ENCODE results near the gene KLHL3.

DNA sequence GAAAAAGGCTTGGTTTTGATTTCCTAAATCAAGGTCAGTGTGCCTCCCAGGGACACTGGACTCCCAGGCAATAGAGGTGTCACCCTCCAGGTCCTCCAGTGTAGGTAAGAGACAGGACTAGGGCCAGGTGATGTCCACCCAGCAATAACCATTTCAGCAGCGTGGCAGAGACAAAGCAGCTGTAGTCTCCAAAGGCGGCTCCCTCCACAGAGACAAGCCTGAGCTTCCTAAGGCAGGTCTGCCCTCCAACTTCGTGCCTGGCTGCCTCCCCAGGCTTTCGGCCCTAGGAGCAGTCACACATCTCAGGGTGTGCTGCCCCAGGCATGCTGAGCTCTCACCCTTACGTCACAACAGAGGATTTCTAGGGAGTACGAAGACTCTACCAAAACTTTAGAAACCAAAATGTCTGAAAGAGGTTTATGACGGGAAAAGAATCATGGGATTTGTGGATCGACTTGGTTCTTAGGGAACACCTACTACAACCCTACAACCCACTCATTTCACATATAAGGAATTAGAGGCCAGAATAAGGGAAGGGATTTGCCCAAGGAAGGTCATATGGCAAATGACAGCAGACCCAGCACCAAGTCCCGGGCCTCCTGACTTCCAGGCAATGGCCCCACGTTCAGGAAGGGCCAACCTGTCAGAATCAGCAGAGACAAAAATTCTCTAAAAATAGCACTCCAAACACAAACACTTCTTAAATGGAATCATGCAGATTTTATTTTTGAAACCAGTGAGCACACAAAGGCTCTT, 105.5 kb downstream of the KLHL3 start:
- TF ChIP-seq, protein P1, sequence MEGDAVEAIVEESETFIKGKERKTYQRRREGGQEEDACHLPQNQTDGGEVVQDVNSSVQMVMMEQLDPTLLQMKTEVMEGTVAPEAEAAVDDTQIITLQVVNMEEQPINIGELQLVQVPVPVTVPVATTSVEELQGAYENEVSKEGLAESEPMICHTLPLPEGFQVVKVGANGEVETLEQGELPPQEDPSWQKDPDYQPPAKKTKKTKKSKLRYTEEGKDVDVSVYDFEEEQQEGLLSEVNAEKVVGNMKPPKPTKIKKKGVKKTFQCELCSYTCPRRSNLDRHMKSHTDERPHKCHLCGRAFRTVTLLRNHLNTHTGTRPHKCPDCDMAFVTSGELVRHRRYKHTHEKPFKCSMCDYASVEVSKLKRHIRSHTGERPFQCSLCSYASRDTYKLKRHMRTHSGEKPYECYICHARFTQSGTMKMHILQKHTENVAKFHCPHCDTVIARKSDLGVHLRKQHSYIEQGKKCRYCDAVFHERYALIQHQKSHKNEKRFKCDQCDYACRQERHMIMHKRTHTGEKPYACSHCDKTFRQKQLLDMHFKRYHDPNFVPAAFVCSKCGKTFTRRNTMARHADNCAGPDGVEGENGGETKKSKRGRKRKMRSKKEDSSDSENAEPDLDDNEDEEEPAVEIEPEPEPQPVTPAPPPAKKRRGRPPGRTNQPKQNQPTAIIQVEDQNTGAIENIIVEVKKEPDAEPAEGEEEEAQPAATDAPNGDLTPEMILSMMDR (IDR thresholded peaks at IDR 0.05; ENCODE audit: insufficient read depth, low read length, poor library complexity, severe bottlenecking): no peak
- no peak for TF ChIP-seq EZH2phosphoT487 (conservative IDR thresholded peaks at IDR 0.05; ENCODE audit: low read length)
